ENCODE data around the gene CEMIP. TPM values are rescaled to one million over a fixed set of nuclear protein-coding genes. Genes with fewer than 3 reads are reported as not detected.

The CEMIP gene
- polyA plus RNA-seq, 1 of the 3 experiments (the other 2 are of a cell fraction) = 27.8 TPM

DNA sequence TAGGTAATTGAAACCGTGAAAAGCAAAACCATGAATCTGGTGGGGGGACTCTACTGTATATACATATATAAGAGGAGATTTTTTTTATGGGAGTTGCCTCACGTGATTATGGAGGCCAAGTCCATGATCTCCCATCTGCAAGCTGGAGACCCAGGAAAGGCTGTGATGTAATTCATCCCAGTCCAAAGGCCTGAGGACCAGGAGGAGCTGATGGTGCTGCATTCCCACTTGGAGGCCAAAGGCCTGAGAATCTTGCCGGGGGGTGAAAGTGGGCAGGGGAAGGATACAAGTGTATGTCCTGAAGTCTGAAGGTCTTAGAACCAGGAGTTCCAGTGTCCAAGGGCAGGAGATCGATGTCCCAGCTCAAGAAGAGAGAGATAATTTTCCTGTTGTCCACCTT is 37.1 kb upstream of the CEMIP start:
- Histone ChIP-seq H3K9ac (no peak overlapping the region), H4K20me1 (ENCODE audit: insufficient read depth) (no peaks in the 10 kb centered on the region), H3K27me3 (ENCODE audit: insufficient read depth) (no peaks in the 10 kb centered on the region), H3K9me3 (no peaks in the 10 kb centered on the region), H2AFZ (ENCODE audit: low read depth) (no peak overlapping the region), H3K4me3 (ENCODE audit: low read depth in 2 of 2, low read length in 1 of 2) (no peak overlapping the region), H3K4me1 (ENCODE audit: control insufficient read depth in 1 of 2, insufficient read depth in 2 of 2, low read depth in 1 of 2, low read length in 1 of 2) (0 out of 4 replicates have a peak, but pooled peaks cover 0 to 4% of the 10 kb centered on the region in 2 experiments), H3K4me2 (no peak overlapping the region), H3K79me2 (ENCODE audit: insufficient read depth) (peaks cover 12% of the 10 kb centered on the region), H3K9me2 (no peaks in the 10 kb centered on the region), H3K36me3 (replicated peaks in 1 of 2; ENCODE audit: control insufficient read depth in 1 of 2, insufficient read depth in 2 of 2, low read length in 1 of 2) (no peaks in the 10 kb centered on the region), H3F3A (replicated peaks; ENCODE audit: insufficient read depth) (peaks cover 4% of the 10 kb centered on the region), H3K27ac (ENCODE audit: low read depth in 2 of 2, low read length in 1 of 2) (no peak overlapping the region)
- CTCF ChIA-PET = interaction anchor here (1.1 kb wide), 1 partner anchor 175 kb away, joined by 4 read pairs; no protein-coding TSS in a partner anchor
- WGBS (ENCODE audit: low lambda C conversion rate) = 98% methylated on average over 4 of the region's 4 CpGs
- DNase-seq = no peak
- POLR2A ChIA-PET = no interaction called here
- TF ChIP-seq MEF2A (IDR thresholded peaks at IDR 0.05; ENCODE audit: borderline replicate concordance, low read depth) (no peak), GABPA (IDR thresholded peaks at IDR 0.05; ENCODE audit: low read depth) (no peak)
- TF ChIP-seq, protein P1, sequence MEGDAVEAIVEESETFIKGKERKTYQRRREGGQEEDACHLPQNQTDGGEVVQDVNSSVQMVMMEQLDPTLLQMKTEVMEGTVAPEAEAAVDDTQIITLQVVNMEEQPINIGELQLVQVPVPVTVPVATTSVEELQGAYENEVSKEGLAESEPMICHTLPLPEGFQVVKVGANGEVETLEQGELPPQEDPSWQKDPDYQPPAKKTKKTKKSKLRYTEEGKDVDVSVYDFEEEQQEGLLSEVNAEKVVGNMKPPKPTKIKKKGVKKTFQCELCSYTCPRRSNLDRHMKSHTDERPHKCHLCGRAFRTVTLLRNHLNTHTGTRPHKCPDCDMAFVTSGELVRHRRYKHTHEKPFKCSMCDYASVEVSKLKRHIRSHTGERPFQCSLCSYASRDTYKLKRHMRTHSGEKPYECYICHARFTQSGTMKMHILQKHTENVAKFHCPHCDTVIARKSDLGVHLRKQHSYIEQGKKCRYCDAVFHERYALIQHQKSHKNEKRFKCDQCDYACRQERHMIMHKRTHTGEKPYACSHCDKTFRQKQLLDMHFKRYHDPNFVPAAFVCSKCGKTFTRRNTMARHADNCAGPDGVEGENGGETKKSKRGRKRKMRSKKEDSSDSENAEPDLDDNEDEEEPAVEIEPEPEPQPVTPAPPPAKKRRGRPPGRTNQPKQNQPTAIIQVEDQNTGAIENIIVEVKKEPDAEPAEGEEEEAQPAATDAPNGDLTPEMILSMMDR (IDR thresholded peaks at IDR 0.05) = no peak

DNA sequence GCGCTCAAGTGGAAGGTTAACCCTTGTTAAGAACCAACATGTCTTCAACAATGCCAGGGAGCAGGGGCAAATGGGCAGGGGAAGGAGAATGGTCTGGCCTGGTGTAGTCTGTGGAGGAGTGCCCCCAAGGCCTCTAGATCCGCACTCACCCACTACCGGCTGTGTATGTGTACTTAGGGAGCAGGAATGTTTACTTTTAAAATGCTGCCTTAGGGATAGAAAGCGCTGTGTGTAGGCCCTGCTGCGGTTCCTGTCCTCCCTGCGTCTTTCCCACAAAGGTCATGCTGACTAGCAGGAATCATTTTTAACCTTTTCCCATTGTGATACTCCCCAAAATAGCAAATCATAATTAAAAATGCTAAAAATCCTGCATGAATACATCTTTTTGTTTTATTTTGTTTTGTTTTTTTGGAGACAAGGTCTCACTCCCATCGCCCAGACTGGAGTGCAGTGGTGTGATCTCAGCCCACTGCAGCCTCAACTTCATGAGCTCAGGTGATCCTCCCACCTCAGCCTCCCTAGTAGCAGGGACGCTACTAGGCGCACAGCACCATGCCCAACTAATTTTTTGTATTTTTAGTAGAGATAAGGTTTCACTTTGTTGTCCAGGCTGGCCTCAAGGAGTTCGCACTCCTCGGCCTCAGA is 35.9 kb upstream of the CEMIP start:
- 83% methylated on average over 9 of the region's 11 CpGs for WGBS (ENCODE audit: low lambda C conversion rate)
- POLR2A ChIA-PET = no interaction called here
- Histone ChIP-seq H3K27me3 (ENCODE audit: insufficient read depth) (no peaks in the 10 kb centered on the region), H3K4me1 (ENCODE audit: control insufficient read depth in 1 of 2, insufficient read depth in 2 of 2, low read depth in 1 of 2, low read length in 1 of 2) (0 out of 4 replicates have a peak, but pooled peaks cover 0 to 4% of the 10 kb centered on the region in 2 experiments), H3K4me3 (ENCODE audit: low read depth in 2 of 2, low read length in 1 of 2) (no peak overlapping the region), H2AFZ (ENCODE audit: low read depth) (no peak overlapping the region), H3K4me2 (no peak overlapping the region), H3K9me3 (no peaks in the 10 kb centered on the region), H3K9me2 (no peaks in the 10 kb centered on the region), H3K9ac (no peak overlapping the region), H3F3A (replicated peaks; ENCODE audit: insufficient read depth) (peaks cover 4% of the 10 kb centered on the region), H3K79me2 (ENCODE audit: insufficient read depth) (peaks cover 17% of the 10 kb centered on the region), H4K20me1 (ENCODE audit: insufficient read depth) (no peaks in the 10 kb centered on the region), H3K27ac (ENCODE audit: low read depth in 2 of 2, low read length in 1 of 2) (no peak overlapping the region), H3K36me3 (replicated peaks in 1 of 2; ENCODE audit: control insufficient read depth in 1 of 2, insufficient read depth in 2 of 2, low read length in 1 of 2) (no peaks in the 10 kb centered on the region)
- CTCF ChIA-PET = interaction anchor here (1.1 to 2.1 kb wide), 2 partner anchors 33 to 176 kb away, joined by 4 to 5 read pairs; no protein-coding TSS in a partner anchor
- DNase-seq = no peak
- TF ChIP-seq EZH2phosphoT487 (IDR thresholded peaks at IDR 0.05; ENCODE audit: borderline replicate concordance, low read depth) = no peak
- no peak for TF ChIP-seq GABPA (IDR thresholded peaks at IDR 0.05; ENCODE audit: low read depth)
- TF ChIP-seq, protein P2, sequence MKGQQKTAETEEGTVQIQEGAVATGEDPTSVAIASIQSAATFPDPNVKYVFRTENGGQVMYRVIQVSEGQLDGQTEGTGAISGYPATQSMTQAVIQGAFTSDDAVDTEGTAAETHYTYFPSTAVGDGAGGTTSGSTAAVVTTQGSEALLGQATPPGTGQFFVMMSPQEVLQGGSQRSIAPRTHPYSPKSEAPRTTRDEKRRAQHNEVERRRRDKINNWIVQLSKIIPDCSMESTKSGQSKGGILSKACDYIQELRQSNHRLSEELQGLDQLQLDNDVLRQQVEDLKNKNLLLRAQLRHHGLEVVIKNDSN (IDR thresholded peaks at IDR 0.05; ENCODE audit: borderline replicate concordance, low read depth) = no peak
- TF ChIP-seq GATA2 (CRISPR knock-in tag; IDR thresholded peaks at IDR 0.05) = no peak
- no peak for TF ChIP-seq MAX (IDR thresholded peaks at IDR 0.05; ENCODE audit: low read depth)
- no peak for TF ChIP-seq JUND (IDR thresholded peaks at IDR 0.05)
- no peak for TF ChIP-seq SIN3A (IDR thresholded peaks at IDR 0.05; ENCODE audit: borderline replicate concordance, low read depth, low read length)
- no peak for TF ChIP-seq ELF1 (IDR thresholded peaks at IDR 0.05)
- no peak for TF ChIP-seq FOSL2 (IDR thresholded peaks at IDR 0.05; ENCODE audit: borderline replicate concordance, low read depth)
- TF ChIP-seq FOXJ3 (CRISPR knock-in tag; IDR thresholded peaks at IDR 0.05) = no peak
- TF ChIP-seq MXI1 (IDR thresholded peaks at IDR 0.05; ENCODE audit: low read depth, low read length) = no peak
- TF ChIP-seq ZBTB33 (IDR thresholded peaks at IDR 0.05; ENCODE audit: borderline replicate concordance, low read depth) = no peak
- no peak for TF ChIP-seq IRF3 (IDR thresholded peaks at IDR 0.05; ENCODE audit: low read depth, low read length)
- TF ChIP-seq, protein P1 (IDR thresholded peaks at IDR 0.05) = no peak
